Glutamatergic neuron (in vitro differentiated cells): ENCODE data around the gene COBL. TPM values are rescaled to one million over a fixed set of nuclear protein-coding genes. Genes with fewer than 3 reads are reported as not detected.
A peak's percentile ranks its signal among the peaks of the same experiment; 100 is the strongest.

Experiments
- DNase-seq: peaks from one replicate; pipeline ENCODE4 v3.0.0; 2022
- H3K27ac Mint-ChIP-seq: one replicate; pipeline ENCODE4 v1.8.0; 2020; ENCODE audit warnings: mild to moderate bottlenecking, mixed read lengths, inconsistent platforms; ENCODE audit not compliant: unreplicated experiment
- H3K27me3 Mint-ChIP-seq: one replicate; pipeline ENCODE4 v1.8.0; 2020; ENCODE audit warnings: mild to moderate bottlenecking, moderate library complexity, mixed read lengths, inconsistent platforms; ENCODE audit not compliant: unreplicated experiment
- H3K36me3 Mint-ChIP-seq: one replicate; pipeline ENCODE4 v1.8.0; 2020; ENCODE audit warnings: mild to moderate bottlenecking, mixed read lengths, inconsistent platforms; ENCODE audit not compliant: unreplicated experiment
- H3K4me1 Mint-ChIP-seq: one replicate; pipeline ENCODE4 v1.8.0; 2020; ENCODE audit warnings: mild to moderate bottlenecking, low read depth, mixed read lengths, inconsistent platforms; ENCODE audit not compliant: unreplicated experiment
- H3K4me3 Mint-ChIP-seq: one replicate; pipeline ENCODE4 v1.8.0; 2020; ENCODE audit warnings: mild to moderate bottlenecking, mixed read lengths, inconsistent platforms; ENCODE audit not compliant: unreplicated experiment
- H3K9me3 Mint-ChIP-seq: one replicate; pipeline ENCODE4 v1.8.0; 2020; ENCODE audit warnings: mild to moderate bottlenecking, moderate library complexity, mixed read lengths, inconsistent platforms; ENCODE audit not compliant: unreplicated experiment
- long read RNA-seq: library from polyadenylated mRNA; unstranded; transcript quantifications from one replicate; pipeline ENCODE4 v2.0.0, GENCODE V29; 2020; ENCODE audit not compliant: unreplicated experiment
- total RNA-seq: library from RNA; stranded (reverse); fragmentation: NEBNext Ultra II Directional; extraction: Animal tissue kit (Norgen Biotek cat#: 25700); gene quantifications from one replicate; pipeline ENCODE4 v1.2.1, GENCODE V29; 2021; ENCODE audit not compliant: unreplicated experiment
- TF ChIP-seq, protein P1 (sequence below): fragments of 200-600 bp; sonication (generic); IDR thresholded peaks from one replicate; pipeline ENCODE4 v1.5.0; 2021; ENCODE audit not compliant: partially characterized antibody, unreplicated experiment

The COBL gene
- 3.3 TPM for total RNA-seq
- long read RNA-seq, result 0 reads

DNA sequence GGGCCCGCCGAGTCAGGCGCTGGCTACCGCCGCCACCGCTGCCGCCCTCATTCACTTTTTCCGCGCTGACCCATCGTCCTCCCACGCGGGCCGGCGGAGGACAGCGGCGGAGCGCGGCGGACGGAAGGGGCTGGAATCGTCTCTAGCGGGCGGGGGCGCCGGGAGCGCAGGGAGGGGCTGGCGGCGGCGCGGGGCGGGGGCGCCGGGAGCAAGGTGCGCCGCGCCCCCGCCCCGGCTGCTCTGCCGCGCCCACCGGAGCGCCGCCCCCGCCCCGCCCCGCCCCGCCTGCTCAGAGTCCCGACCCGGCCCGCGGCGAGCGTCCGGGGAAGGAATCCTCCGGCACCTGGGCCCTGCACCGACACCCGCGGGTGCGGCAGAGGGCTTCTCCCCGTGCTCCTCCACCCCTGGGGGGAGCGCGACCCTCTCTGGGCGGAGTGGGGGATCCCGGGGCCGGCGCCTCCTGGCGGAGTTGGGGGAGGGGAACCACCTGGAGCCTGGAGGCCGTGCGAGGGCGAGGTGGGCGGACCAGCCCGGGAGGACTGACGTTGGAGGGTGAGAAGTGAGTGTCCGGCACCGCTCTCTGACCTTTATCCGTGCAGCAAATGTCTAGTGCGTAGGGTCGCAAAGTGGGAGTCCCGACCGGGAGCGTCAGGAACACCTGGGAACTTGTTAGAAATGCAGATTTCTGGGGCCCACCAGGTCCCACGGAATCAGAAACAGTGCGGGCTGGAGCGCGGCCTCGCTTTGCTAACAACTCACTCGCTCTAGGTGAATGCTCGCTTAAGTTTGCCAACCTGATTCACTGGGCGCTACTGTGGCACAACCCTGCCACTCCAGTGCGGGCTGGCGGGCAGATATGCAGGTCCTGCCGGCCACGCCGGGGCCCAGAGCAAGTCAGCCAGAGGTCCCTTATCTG is at the start of gene COBL:
COBL (minus strand) TSS at position 144 of the 916 bp plus-strand sequence. CDS start 176 bp downstream, outside the sequence.
- Mint-ChIP-seq H3K27ac (no peak within 1 kb of the TSS), H3K4me3 (peak within 1 kb of the TSS; percentile 93), H3K9me3 (no peaks in the 10 kb centered on the region), H3K36me3 (no peaks in the 10 kb centered on the region), H3K4me1 (peaks cover 2% of the 10 kb centered on the region), H3K27me3 (peaks cover 9% of the 10 kb centered on the region)
- peak; percentile 25 for DNase-seq
- TF ChIP-seq, protein P1, sequence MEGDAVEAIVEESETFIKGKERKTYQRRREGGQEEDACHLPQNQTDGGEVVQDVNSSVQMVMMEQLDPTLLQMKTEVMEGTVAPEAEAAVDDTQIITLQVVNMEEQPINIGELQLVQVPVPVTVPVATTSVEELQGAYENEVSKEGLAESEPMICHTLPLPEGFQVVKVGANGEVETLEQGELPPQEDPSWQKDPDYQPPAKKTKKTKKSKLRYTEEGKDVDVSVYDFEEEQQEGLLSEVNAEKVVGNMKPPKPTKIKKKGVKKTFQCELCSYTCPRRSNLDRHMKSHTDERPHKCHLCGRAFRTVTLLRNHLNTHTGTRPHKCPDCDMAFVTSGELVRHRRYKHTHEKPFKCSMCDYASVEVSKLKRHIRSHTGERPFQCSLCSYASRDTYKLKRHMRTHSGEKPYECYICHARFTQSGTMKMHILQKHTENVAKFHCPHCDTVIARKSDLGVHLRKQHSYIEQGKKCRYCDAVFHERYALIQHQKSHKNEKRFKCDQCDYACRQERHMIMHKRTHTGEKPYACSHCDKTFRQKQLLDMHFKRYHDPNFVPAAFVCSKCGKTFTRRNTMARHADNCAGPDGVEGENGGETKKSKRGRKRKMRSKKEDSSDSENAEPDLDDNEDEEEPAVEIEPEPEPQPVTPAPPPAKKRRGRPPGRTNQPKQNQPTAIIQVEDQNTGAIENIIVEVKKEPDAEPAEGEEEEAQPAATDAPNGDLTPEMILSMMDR, result no peak

GRCh38 chr7:51366172-51366728 is 49.6 kb upstream of the COBL start:
- peaks cover 10% of the 10 kb centered on the region for H3K4me1 Mint-ChIP-seq
- H3K9me3 Mint-ChIP-seq, result peaks cover 7% of the 10 kb centered on the region
- TF ChIP-seq, protein P1, result no peak
- peak overlapping the region; percentile 49 for H3K27ac Mint-ChIP-seq
- H3K36me3 Mint-ChIP-seq, result peaks cover 7% of the 10 kb centered on the region
- DNase-seq, result no peak
- peaks cover 4% of the 10 kb centered on the region for H3K27me3 Mint-ChIP-seq
- H3K4me3 Mint-ChIP-seq, result peak overlapping the region; percentile 14

GRCh38 chr7:51357821-51358220 is 41.2 kb upstream of the COBL start:
- TF ChIP-seq, protein P1, result no peak
- Mint-ChIP-seq H3K9me3 (no peaks in the 10 kb centered on the region), H3K4me1 (no peaks in the 10 kb centered on the region), H3K36me3 (peaks cover 12% of the 10 kb centered on the region), H3K4me3 (no peak overlapping the region), H3K27ac (no peak overlapping the region), H3K27me3 (peaks cover 1% of the 10 kb centered on the region)
- no peak for DNase-seq

DNA sequence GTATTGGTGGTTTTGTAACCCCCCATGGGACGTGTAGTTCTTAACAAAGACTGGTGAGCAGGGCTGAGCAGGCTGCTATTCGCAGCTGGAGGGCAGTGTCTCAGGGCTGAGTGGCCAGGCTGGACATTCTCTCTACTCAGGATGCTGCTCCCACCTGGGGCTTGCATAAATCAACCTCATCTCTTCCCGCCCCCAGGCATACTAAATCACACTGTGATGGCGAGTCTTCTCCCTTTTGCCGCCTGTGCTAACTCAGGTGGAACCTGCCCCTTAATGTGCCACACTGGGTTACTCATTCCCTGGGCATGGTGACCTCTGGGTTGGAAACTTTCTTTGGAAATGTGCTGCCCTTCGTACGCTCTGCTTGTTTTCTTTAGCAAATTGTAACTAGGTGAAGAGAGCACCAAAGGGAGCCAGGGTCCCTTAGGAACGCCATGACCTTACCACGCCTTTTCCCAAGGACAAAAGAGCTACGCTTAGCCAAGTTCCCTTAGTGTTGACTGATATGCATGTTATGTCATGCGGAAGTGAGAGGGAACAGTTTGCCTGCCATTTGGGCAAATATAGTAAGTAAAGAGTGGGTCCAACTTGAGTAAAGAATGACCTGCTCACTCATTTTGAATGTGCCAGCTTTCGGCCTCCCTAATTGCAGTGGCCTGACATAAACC is 40.4 kb upstream of the COBL start:
- Mint-ChIP-seq H3K27me3 (peaks cover 1% of the 10 kb centered on the region), H3K9me3 (no peaks in the 10 kb centered on the region), H3K4me1 (no peaks in the 10 kb centered on the region), H3K4me3 (no peak overlapping the region), H3K36me3 (peaks cover 5% of the 10 kb centered on the region), H3K27ac (no peak overlapping the region)
- TF ChIP-seq, protein P1, result no peak
- DNase-seq, result no peak
